IPS-11a (cell line): ENCODE results near the gene SPRED3.

ENCODE experiments used
- H3K4me3 ChIP-seq: one replicate; pipeline ENCODE4 v1.5.1; 2013; ENCODE audit warnings: low read depth, low read length, control low read depth

SPRED3 gene

GRCh38 chr19:38371081-38371480 is 17.4 kb upstream of the SPRED3 start:
- no peak overlapping the region for H3K4me3 ChIP-seq

DNA sequence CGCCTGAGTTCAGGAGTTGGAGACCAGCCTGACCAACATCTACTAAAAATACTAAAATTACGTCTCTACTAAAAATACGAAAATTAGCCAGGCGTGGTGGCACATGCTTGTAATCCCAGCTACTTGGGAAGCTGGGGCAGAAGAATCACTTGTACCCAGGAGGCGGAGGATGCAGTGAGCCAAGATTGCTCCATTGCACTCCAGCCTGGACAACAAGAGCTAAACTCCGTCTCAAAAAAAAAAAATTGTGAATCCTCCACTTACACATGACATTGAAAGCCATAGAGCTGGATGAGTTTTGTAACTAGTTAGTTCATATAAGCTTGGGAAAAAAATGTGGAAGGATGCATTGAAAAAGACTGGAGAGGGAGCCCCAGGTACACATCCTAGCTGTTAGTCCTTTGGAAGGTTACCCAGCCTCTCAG is 14.6 kb upstream of the SPRED3 start:
- H3K4me3 ChIP-seq: peak overlapping the region; percentile 25

- peak within 1 kb of the TSS; percentile 93 for H3K4me3 ChIP-seq
These were observed 14.0 kb upstream of the SPRED3 start, which contains the start of gene PSMD8 for GRCh38 chr19:38374332-38375097. PSMD8 (plus strand) TSS chr19:38374571; CDS start chr19:38374602, 31 bp downstream.

DNA sequence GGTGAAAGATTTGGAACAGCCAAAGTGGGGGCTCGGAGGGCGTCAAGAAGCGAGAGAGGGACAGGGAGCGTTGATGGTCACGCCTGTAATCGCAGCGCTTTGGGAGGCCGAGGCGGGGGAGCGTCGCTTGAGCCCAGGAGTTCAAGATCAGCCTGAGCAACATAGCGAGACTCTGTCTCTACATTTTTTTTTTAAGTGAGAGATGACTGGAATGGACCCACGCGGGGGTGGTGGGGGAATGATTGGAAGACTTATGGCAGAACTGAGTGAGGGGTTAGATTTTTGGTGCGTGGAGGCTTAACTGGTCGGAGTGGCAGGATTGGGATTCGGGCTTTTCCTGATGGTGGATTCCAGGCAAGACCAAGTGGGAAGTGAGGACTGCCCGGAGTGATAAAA is 13.4 kb upstream of the SPRED3 start:
- H3K4me3 ChIP-seq: peak overlapping the region; percentile 93

DNA sequence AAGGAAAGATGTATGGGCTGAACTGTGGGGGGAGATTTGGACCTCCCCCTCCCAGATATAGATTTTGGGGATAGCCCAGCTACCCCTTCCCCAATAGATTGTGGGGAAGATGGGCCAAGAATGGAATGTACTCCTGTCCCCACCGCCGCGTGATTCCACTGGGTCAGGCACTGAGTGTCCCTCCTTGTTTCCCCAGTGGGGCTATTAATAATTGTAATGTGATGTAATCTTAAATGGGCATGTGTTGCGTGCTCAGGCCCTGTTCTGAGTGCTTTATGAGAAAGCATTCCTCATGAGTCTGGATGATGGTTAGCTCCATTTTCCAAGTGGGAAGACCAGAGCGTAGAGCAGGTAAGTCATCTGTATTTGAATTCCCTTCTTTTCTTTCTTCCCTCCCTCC is 12.7 kb upstream of the SPRED3 start:
- H3K4me3 ChIP-seq: peak overlapping the region; percentile 93

- no peak overlapping the region for H3K4me3 ChIP-seq
These were observed 11.9 kb upstream of the SPRED3 start for GRCh38 chr19:38376576-38376975.

DNA sequence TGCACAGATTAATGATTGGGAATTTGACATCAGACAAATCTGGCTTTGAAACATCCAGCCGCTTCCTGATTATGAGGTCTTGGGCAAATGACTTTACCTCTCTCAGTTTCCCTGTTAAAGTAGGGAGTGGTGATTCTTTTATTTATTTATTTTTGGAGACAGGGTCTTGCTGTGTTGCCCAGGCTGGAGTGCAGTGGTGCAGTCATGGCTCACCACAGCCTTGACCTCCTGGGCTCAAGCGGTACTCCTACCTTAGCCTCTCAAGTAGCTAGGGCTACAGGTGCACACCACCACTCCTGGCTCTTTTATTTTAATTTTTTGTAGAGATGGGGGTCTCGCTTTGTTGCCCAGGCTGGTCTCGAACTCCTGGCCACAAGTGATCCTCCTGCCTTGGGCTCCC is 11.4 kb upstream of the SPRED3 start:
- H3K4me3 ChIP-seq: no peak overlapping the region

DNA sequence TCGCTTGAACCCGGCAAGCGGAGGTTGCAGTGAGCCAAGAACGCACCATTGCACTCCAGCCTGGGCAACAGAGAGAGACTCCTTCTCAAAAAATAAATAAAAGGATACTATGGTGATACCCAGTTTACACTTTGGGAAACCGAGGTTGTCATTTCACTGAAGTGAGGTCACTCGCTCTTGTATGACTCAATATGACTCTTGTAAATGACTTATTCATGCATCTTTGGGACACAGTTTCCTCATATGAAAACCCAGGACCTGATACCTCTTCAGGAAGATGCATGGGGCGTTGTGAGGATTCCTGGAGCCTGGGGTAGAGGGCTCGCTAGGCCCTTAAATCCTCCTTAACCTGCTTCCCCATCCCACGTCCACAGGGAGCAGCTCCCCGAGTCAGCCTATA is 9.6 kb upstream of the SPRED3 start:
- H3K4me3 ChIP-seq: no peak overlapping the region

DNA sequence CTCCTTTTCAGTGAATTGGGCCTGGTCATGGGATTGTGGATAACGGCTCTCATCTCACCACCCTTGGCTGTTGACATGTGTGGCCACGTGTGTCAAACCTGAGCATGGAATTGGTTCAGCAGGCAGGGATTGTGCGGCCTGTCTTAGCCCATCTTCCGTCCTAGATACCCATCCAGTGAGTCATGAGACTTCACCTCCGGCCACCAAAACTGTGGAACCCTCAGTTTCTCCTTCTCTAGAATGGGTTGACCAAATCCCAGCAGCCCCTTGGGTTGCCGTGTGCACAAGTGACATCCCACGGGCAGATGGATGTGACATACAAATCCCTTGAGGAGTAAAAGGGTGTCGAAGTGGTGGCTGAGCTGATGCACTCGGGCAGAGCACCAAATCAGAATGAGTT is 7.4 kb upstream of the SPRED3 start:
- no peak overlapping the region for H3K4me3 ChIP-seq

- no peak overlapping the region for H3K4me3 ChIP-seq
These were observed 5.3 kb upstream of the SPRED3 start for GRCh38 chr19:38383184-38383583.

DNA sequence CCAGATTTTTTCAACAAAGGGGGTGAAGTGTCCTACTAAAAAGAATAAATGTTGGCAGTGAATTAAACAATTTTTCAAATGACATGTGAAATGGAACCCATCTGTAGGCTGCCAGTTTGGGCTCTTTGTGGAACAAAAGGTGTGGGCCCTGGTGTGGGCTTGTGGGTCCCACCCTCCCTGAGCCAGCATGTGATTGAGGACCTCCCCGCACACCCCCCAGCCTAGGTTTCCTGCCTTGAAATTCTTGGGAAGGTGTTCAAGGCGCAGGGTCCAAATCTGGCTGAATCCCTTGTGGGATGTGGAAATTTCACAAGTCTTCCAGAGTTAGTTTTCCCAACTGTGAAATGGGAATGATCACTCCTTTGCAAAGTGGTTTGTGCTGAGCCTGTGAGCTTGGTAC is 4.8 kb upstream of the SPRED3 start:
- H3K4me3 ChIP-seq: no peak overlapping the region

DNA sequence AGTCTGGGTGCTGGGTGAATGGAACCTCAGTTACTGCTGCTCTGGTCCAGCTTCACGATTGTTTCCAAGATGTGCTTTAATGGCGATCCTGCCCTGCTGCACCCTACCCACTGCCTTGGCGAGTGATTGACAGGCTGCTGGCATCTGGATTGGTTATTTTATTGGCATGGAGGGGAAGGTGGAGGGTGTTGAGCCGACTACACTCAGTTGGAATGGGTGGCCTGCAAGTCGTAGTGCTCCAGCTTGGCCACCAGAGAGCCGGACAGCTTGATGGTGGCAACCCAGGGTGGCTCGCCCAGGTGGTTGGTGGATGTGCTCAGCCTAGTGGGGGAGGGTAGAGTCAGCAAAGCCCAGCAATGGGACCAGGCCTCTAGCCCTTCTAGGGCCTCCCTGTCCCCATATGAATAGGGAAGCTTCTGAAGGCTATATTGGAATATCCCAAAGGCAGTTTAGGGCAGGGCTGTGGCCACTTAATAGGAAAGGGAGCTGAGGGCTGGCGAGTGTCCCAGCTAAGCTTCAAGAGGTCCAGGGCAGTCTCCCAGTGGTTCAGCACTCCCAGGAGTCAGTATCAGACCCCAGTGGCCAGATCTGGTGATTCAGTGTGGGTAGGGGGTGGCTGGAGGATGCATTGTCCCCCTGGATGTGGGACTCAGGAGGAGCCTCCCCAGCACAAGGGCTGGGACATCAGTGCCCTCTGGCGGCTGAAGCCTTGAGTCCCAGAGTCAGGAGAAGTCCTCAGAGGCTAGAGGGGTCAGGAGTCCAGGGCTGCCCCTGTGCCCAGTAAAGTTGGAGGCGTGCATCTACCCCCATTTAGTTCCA is 4.1 kb upstream of the SPRED3 start:
- H3K4me3 ChIP-seq: no peak overlapping the region

DNA sequence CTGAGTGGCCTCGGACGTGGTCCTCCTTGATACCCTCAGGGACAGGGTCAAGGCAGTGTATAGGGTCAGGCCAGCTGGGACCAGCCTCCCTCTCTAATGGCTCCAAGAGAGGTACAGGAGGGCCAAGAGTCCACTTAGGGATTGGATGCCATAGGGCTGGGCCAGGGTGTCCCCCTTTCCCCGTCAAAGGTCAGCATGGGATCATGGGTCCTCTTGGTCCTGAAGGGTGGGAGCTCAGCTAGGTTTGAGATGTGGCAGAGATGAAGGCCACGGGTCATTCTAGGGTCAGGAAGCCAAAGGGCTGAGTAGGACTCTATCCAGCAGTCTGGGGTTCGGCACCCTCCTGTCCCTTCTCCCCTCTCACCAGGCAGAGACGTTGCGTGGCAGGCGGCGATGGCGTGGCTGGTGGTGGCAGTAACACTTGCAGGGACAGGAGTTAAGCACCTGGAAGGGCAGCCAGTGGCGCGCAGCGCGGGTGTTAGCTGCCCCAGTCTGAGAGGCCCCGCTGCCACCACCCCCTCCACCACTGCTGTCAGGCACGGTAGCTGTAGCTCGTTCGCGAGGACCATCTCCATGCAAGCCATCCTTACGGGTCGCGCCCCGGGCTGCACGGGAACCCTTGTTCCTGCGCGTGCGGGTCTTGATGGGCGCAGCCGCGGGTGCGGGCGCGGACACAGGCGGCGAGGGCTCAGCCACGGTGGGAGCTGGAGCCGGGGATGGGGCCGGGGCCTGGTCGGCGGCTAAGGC is 3.3 kb upstream of the SPRED3 start:
- H3K4me3 ChIP-seq: no peak overlapping the region

- H3K4me3 ChIP-seq: no peak overlapping the region
These were observed 2.7 kb upstream of the SPRED3 start for GRCh38 chr19:38385804-38386257.

- no peak overlapping the region for H3K4me3 ChIP-seq
These were observed 2.1 kb upstream of the SPRED3 start for GRCh38 chr19:38386300-38386970.

GRCh38 chr19:38386971-38387549 is 1.4 kb upstream of the SPRED3 start:
- H3K4me3 ChIP-seq: peak overlapping the region; percentile 39

GRCh38 chr19:38387550-38388348 is 748 bp upstream of the SPRED3 start, which contains the start of gene GGN:
GGN (minus strand) TSS chr19:38388034; CDS start chr19:38387261, 773 bp downstream.
- H3K4me3 ChIP-seq: peak within 1 kb of the TSS; percentile 78

- H3K4me3 ChIP-seq: peak overlapping the region; percentile 78
These were observed 816 bp downstream of the SPRED3 start for GRCh38 chr19:38389101-38389925.
